NCI-H748 treated with DMSO at 0.1 percent for 48 hours (cell line): ENCODE results near the gene COL23A1.

Experiments used
- DNase-seq: peaks from one replicate; lab custom pipeline; 2025; lab: John Stamatoyannopoulos, UW

COL23A1 gene

GRCh38 chr5:178421128-178421527, 169.1 kb downstream of the COL23A1 start:
- DNase-seq = no peak

GRCh38 chr5:178420354-178420781, 169.8 kb downstream of the COL23A1 start:
- DNase-seq = no peak

GRCh38 chr5:178419651-178420050, 170.5 kb downstream of the COL23A1 start:
- DNase-seq = no peak

GRCh38 chr5:178419196-178419595, 171.0 kb downstream of the COL23A1 start:
- no peak for DNase-seq

- DNase-seq = no peak
These were observed 171.7 kb downstream of the COL23A1 start for GRCh38 chr5:178418471-178419010.

- DNase-seq = no peak
These were observed 172.2 kb downstream of the COL23A1 start for GRCh38 chr5:178418031-178418430.

GRCh38 chr5:178417391-178417811, 172.8 kb downstream of the COL23A1 start:
- no peak for DNase-seq

- DNase-seq = no peak
These were observed 173.3 kb downstream of the COL23A1 start for GRCh38 chr5:178416919-178417318.

GRCh38 chr5:178416206-178416882, 173.8 kb downstream of the COL23A1 start:
- DNase-seq = no peak

GRCh38 chr5:178415353-178415752, 174.8 kb downstream of the COL23A1 start:
- no peak for DNase-seq

GRCh38 chr5:178413988-178414387, 176.2 kb downstream of the COL23A1 start:
- DNase-seq = no peak

GRCh38 chr5:178411083-178411482, 179.1 kb downstream of the COL23A1 start:
- DNase-seq = no peak

GRCh38 chr5:178407646-178408045, 182.5 kb downstream of the COL23A1 start:
- DNase-seq = no peak

- no peak for DNase-seq
These were observed 185.2 kb downstream of the COL23A1 start for GRCh38 chr5:178404987-178405386.

GRCh38 chr5:178403956-178404600, 186.1 kb downstream of the COL23A1 start:
- DNase-seq = no peak

- no peak for DNase-seq
These were observed 186.8 kb downstream of the COL23A1 start for GRCh38 chr5:178403351-178403750.

GRCh38 chr5:178399701-178400095, 190.5 kb downstream of the COL23A1 start:
- no peak for DNase-seq

- peak; percentile 42 for DNase-seq
These were observed 191.1 kb downstream of the COL23A1 start for GRCh38 chr5:178398901-178399700.

GRCh38 chr5:178396796-178397720, 193.1 kb downstream of the COL23A1 start:
- no peak for DNase-seq

- DNase-seq = no peak
These were observed 196.1 kb downstream of the COL23A1 start for GRCh38 chr5:178394074-178394473.

- DNase-seq = no peak
These were observed 197.2 kb downstream of the COL23A1 start for GRCh38 chr5:178392931-178393394.
